Measurements from ENCODE around the gene OR1J1.

OR1J1 gene

GRCh38 chr9:122444041-122444733 is 33.5 kb downstream of the OR1J1 start:
- no peak for DNase-seq

DNA sequence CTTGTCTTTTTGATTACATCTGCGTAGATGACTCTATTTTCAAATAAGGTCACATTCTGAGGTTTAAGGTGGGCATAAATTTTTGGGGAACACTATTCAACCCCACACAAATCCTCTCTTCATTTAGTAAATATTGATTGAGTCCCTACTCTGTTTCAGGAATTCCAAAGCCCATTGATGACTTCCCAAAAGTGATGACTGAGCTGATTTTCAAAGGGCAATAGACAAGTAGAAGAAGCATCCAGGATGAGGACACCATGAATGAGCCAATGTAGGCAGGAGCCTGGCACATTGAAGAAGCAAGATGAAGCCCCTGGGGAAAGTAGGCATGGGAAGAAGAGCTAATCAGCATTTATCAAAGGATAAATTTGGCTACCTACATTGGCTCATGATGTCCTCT is 35.2 kb downstream of the OR1J1 start:
- no peak for DNase-seq

All from activated naive CD4-positive, alpha-beta T cell treated with anti-CD3 and anti-CD28 coated beads, Interleukin-2, amount 50 U/mL, for 16 hours (primary cell).